ENCODE measurements around the gene IGFBP5. TPM values are rescaled to one million over a fixed set of nuclear protein-coding genes. Genes with fewer than 3 reads are reported as not detected.

Gene IGFBP5
- polyA plus RNA-seq, 3 donors, result not detected

DNA sequence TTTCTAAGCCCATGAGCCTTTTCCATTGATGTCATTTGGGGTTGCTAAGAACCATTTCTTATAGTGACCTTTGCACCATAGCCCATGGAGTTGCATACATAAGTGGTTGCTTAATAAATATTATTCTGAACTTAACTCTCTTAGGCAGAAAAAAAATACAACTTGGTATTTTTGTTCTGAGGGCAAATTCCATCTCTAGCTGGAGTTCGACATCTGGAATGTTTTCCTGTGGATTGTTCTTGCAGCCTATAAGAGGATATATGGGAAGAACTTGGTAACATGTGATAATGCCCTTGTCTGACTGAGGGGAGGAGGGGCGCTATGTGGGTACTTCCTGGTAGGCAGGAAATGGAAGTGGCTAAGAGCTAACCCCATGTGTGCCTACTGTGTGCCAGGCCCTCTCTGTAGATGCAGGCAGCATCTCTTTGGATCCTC is 41.4 kb downstream of the IGFBP5 start:
- no peaks in the 10 kb centered on the region for H4K20me1 ChIP-seq (ENCODE audit: insufficient read depth, low read length)
- Mint-ChIP-seq H3K27ac (no peak overlapping the region), H3K27me3 (ENCODE audit: low read depth in 3 of 3) (peaks cover 0 to 2% (median 2%) of the 10 kb centered on the region in 3 donors), H3K36me3 (no peaks in the 10 kb centered on the region), H3K4me3 (no peak overlapping the region), H3K9me3 (no peaks in the 10 kb centered on the region), H3K4me1 (peaks cover 3% of the 10 kb centered on the region)
- no peaks in the 10 kb centered on the region for H3K79me2 ChIP-seq (ENCODE audit: insufficient read depth, low read length)
- H2AFZ ChIP-seq (ENCODE audit: insufficient read depth, low read depth, low read length, poor library complexity, severe bottlenecking), result no peak overlapping the region
- TF ChIP-seq, protein P1, sequence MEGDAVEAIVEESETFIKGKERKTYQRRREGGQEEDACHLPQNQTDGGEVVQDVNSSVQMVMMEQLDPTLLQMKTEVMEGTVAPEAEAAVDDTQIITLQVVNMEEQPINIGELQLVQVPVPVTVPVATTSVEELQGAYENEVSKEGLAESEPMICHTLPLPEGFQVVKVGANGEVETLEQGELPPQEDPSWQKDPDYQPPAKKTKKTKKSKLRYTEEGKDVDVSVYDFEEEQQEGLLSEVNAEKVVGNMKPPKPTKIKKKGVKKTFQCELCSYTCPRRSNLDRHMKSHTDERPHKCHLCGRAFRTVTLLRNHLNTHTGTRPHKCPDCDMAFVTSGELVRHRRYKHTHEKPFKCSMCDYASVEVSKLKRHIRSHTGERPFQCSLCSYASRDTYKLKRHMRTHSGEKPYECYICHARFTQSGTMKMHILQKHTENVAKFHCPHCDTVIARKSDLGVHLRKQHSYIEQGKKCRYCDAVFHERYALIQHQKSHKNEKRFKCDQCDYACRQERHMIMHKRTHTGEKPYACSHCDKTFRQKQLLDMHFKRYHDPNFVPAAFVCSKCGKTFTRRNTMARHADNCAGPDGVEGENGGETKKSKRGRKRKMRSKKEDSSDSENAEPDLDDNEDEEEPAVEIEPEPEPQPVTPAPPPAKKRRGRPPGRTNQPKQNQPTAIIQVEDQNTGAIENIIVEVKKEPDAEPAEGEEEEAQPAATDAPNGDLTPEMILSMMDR (IDR thresholded peaks at IDR 0.05), result no peak
- intact Hi-C loops (cut with micrococcal nuclease), result no loop called here
- H3K27me3 ChIP-seq (ENCODE audit: control insufficient read depth in 2 of 2, insufficient read depth in 2 of 2, low read length in 2 of 2), result no peaks in the 10 kb centered on the region
- WGBS (ENCODE audit: insufficient coverage), result 92% methylated on average over 2 of the region's 2 CpGs
- no peaks in the 10 kb centered on the region for H3K36me3 ChIP-seq (replicated peaks in 1 of 2; ENCODE audit: control insufficient read depth in 1 of 2, insufficient read depth in 2 of 2, low read length in 2 of 2)
- no peaks in the 10 kb centered on the region for H3K4me1 ChIP-seq (ENCODE audit: control insufficient read depth in 1 of 2, insufficient read depth in 2 of 2, low read length in 2 of 2)
- no peaks in the 10 kb centered on the region for H3K9me3 ChIP-seq (replicated peaks in 1 of 2; ENCODE audit: control insufficient read depth in 1 of 2, insufficient read depth in 1 of 2, low read length in 2 of 2)
- DNase-seq, result no peak
- H3K27ac ChIP-seq (ENCODE audit: low read depth in 1 of 2, low read length in 2 of 2), result no peak overlapping the region
- H3K4me3 ChIP-seq (replicated peaks in 1 of 3; ENCODE audit: low read depth in 2 of 3, low read length in 3 of 3), result no peak overlapping the region
- H3K4me2 ChIP-seq (replicated peaks; ENCODE audit: extremely low read depth, low read length, poor library complexity, severe bottlenecking), result no peak overlapping the region
- H3K9ac ChIP-seq (ENCODE audit: insufficient read depth, low read length, poor library complexity, severe bottlenecking), result no peak overlapping the region

- Histone ChIP-seq H4K20me1 (ENCODE audit: insufficient read depth, low read length) (no peaks in the 10 kb centered on the region), H2AFZ (ENCODE audit: insufficient read depth, low read depth, low read length, poor library complexity, severe bottlenecking) (no peak overlapping the region), H3K27ac (ENCODE audit: low read depth in 1 of 2, low read length in 2 of 2) (no peak overlapping the region), H3K9ac (ENCODE audit: insufficient read depth, low read length, poor library complexity, severe bottlenecking) (no peak overlapping the region), H3K36me3 (replicated peaks in 1 of 2; ENCODE audit: control insufficient read depth in 1 of 2, insufficient read depth in 2 of 2, low read length in 2 of 2) (no peaks in the 10 kb centered on the region), H3K4me1 (ENCODE audit: control insufficient read depth in 1 of 2, insufficient read depth in 2 of 2, low read length in 2 of 2) (no peaks in the 10 kb centered on the region), H3K79me2 (ENCODE audit: insufficient read depth, low read length) (no peaks in the 10 kb centered on the region), H3K9me3 (replicated peaks in 1 of 2; ENCODE audit: control insufficient read depth in 1 of 2, insufficient read depth in 1 of 2, low read length in 2 of 2) (no peaks in the 10 kb centered on the region), H3K4me3 (replicated peaks in 1 of 3; ENCODE audit: low read depth in 2 of 3, low read length in 3 of 3) (no peak overlapping the region), H3K27me3 (ENCODE audit: control insufficient read depth in 2 of 2, insufficient read depth in 2 of 2, low read length in 2 of 2) (no peaks in the 10 kb centered on the region), H3K4me2 (replicated peaks; ENCODE audit: extremely low read depth, low read length, poor library complexity, severe bottlenecking) (no peak overlapping the region)
- Mint-ChIP-seq H3K4me1 (peaks cover 3% of the 10 kb centered on the region), H3K36me3 (no peaks in the 10 kb centered on the region), H3K4me3 (no peak overlapping the region), H3K27ac (no peak overlapping the region), H3K9me3 (peaks cover 0 to under 1% (median 0%) of the 10 kb centered on the region in 7 donors), H3K27me3 (ENCODE audit: low read depth in 3 of 3) (peaks cover 0 to 2% (median 2%) of the 10 kb centered on the region in 3 donors)
- TF ChIP-seq, protein P1 (IDR thresholded peaks at IDR 0.05), result no peak
- 80% methylated on average over 1 of the region's 4 CpGs for WGBS (ENCODE audit: insufficient coverage)
- intact Hi-C loops (cut with micrococcal nuclease), result no loop called here
- no peak for DNase-seq
Observed at GRCh38 chr2:216653093-216653799, 42.1 kb downstream of the IGFBP5 start.

All from CD14-positive monocyte (primary cell).